ENCODE results near the gene HLF. TPM values are rescaled to one million over a fixed set of nuclear protein-coding genes. Genes with fewer than 3 reads are reported as not detected.

Gene HLF, protein sequence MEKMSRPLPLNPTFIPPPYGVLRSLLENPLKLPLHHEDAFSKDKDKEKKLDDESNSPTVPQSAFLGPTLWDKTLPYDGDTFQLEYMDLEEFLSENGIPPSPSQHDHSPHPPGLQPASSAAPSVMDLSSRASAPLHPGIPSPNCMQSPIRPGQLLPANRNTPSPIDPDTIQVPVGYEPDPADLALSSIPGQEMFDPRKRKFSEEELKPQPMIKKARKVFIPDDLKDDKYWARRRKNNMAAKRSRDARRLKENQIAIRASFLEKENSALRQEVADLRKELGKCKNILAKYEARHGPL
- polyA plus RNA-seq (2013, experiment 1 of 2), result not detected
- not detected for polyA plus RNA-seq (2013, experiment 2 of 2)

GRCh38 chr17:55264645-55265298 lies at the start of gene HLF:
HLF (plus strand) TSS chr17:55264960; CDS start chr17:55265485, 525 bp downstream.
- Histone ChIP-seq H3K27me3 (ENCODE audit: control insufficient read depth in 1 of 2, insufficient read depth in 1 of 2, low read length in 2 of 2) (peaks cover 57 to 70% of the 10 kb centered on the region in 2 experiments), H3K79me1 (replicated peaks; ENCODE audit: low read length, poor library complexity, severe bottlenecking) (no peaks in the 10 kb centered on the region), H3K4me2 (ENCODE audit: low read length, poor library complexity, severe bottlenecking) (peak within 1 kb of the TSS; percentile 84), H2AK5ac (ENCODE audit: low read length, severe bottlenecking) (no peak within 1 kb of the TSS), H3K4ac (ENCODE audit: low read depth in 1 of 2, low read length in 2 of 2) (no peak within 1 kb of the TSS), H3K4me3 (ENCODE audit: insufficient read depth in 1 of 2, low read depth in 1 of 2, low read length in 2 of 2) (peak within 1 kb of the TSS; percentile 52 to 69), H2BK5ac (ENCODE audit: low read depth, low read length, poor library complexity, severe bottlenecking) (no peak within 1 kb of the TSS), H3K18ac (ENCODE audit: low read depth in 1 of 2, low read length in 2 of 2) (no peak within 1 kb of the TSS), H3K14ac (ENCODE audit: low read length in 2 of 2) (peak within 1 kb of the TSS in 1 of 2 experiments; percentile 59), H3K23ac (ENCODE audit: low read length in 2 of 2) (peak within 1 kb of the TSS in 1 of 2 experiments; percentile 23), H3K36me3 (ENCODE audit: control insufficient read depth in 1 of 2, insufficient read depth in 2 of 2, low read depth in 1 of 2, low read length in 2 of 2) (no peaks in the 10 kb centered on the region), H3K9me3 (ENCODE audit: control insufficient read depth, low read length) (peaks cover 6% of the 10 kb centered on the region), H3K4me1 (ENCODE audit: control insufficient read depth, insufficient read depth, low read depth, low read length) (peaks cover 18% of the 10 kb centered on the region), H2BK15ac (ENCODE audit: low read depth, poor library complexity, severe bottlenecking) (peak within 1 kb of the TSS; percentile 45), H2BK12ac (ENCODE audit: low read length in 2 of 2) (no peak within 1 kb of the TSS), H3K27ac (ENCODE audit: low read length, poor library complexity, severe bottlenecking) (no peak within 1 kb of the TSS), H4K91ac (ENCODE audit: low read length) (no peak within 1 kb of the TSS), H3K9ac (ENCODE audit: low read length) (peak within 1 kb of the TSS; percentile 62), H4K8ac (ENCODE audit: low read length) (no peak within 1 kb of the TSS), H2AFZ (ENCODE audit: low read depth, low read length) (no peak within 1 kb of the TSS), H2BK120ac (ENCODE audit: low read depth, low read length) (no peak within 1 kb of the TSS)
- peak; percentile 37 for DNase-seq
- WGBS, result 1% methylated on average over 40 of the region's 64 CpGs

DNA sequence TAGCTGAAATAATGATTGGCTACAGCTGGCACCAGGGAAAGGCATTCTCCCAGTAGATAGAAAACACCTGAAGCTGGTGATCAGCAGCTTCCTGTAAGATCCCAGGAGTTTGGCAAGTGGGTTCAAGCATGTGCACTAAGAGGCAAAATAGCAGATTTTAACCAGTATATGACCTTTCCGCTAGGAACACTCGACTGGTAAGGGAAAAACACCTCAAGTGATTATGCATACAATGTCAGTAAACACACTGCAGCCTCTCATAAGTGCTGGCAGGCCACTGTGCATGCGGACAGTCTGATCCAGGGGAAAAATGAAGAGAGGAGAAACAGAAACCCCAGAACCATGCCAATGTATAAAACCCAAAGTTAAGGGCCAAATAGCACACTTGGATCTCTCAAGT lies 49.0 kb upstream of the HLF start:
- Histone ChIP-seq H3K23ac (ENCODE audit: low read length in 2 of 2) (no peak overlapping the region), H2BK120ac (ENCODE audit: low read depth, low read length) (no peak overlapping the region), H2AK5ac (ENCODE audit: low read length, severe bottlenecking) (no peak overlapping the region), H3K4ac (ENCODE audit: low read depth in 1 of 2, low read length in 2 of 2) (no peak overlapping the region), H3K4me3 (ENCODE audit: insufficient read depth in 1 of 2, low read depth in 1 of 2, low read length in 2 of 2) (no peak overlapping the region), H3K36me3 (ENCODE audit: control insufficient read depth in 1 of 2, insufficient read depth in 2 of 2, low read depth in 1 of 2, low read length in 2 of 2) (no peaks in the 10 kb centered on the region), H2BK15ac (ENCODE audit: low read depth, poor library complexity, severe bottlenecking) (no peak overlapping the region), H2BK12ac (ENCODE audit: low read length in 2 of 2) (no peak overlapping the region), H4K8ac (ENCODE audit: low read length) (no peak overlapping the region), H3K14ac (ENCODE audit: low read length in 2 of 2) (no peak overlapping the region), H2AFZ (ENCODE audit: low read depth, low read length) (no peak overlapping the region), H3K4me2 (ENCODE audit: low read length, poor library complexity, severe bottlenecking) (no peak overlapping the region), H3K18ac (ENCODE audit: low read depth in 1 of 2, low read length in 2 of 2) (no peak overlapping the region), H2BK5ac (ENCODE audit: low read depth, low read length, poor library complexity, severe bottlenecking) (no peak overlapping the region), H3K79me1 (replicated peaks; ENCODE audit: low read length, poor library complexity, severe bottlenecking) (no peaks in the 10 kb centered on the region), H3K27me3 (ENCODE audit: control insufficient read depth in 1 of 2, insufficient read depth in 1 of 2, low read length in 2 of 2) (no peaks in the 10 kb centered on the region), H3K27ac (ENCODE audit: low read length, poor library complexity, severe bottlenecking) (no peak overlapping the region), H3K9ac (ENCODE audit: low read length) (no peak overlapping the region), H3K4me1 (ENCODE audit: control insufficient read depth, insufficient read depth, low read depth, low read length) (peaks cover 4% of the 10 kb centered on the region), H4K91ac (ENCODE audit: low read length) (no peak overlapping the region), H3K9me3 (ENCODE audit: control insufficient read depth, low read length) (no peaks in the 10 kb centered on the region)
- 92% methylated on average over 3 of the region's 3 CpGs for WGBS
- DNase-seq, result no peak

DNA sequence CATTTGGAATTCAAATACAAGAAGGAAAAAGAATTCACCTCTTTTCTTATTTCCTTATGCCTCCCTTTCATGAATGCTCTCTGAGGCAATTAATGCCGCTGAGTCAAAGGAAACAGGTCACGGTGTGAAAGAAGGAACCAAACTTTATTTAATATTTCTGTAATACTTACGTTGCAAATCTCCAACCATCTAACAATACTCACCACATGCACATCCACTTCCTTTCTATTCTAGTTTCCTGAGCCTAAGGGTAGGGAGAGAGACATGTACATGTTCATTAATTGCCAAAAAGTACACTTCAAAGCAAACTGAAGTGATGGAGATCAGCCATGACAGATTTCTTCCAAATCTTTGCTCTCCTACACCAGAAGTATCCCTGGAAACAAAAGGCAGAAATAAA lies 47.9 kb upstream of the HLF start:
- WGBS, result 92% methylated on average over 3 of the region's 3 CpGs
- no peaks in the 10 kb centered on the region for H3K79me1 ChIP-seq (replicated peaks; ENCODE audit: low read length, poor library complexity, severe bottlenecking)
- H3K23ac ChIP-seq (ENCODE audit: low read length in 2 of 2), result no peak overlapping the region
- DNase-seq, result no peak
- no peak overlapping the region for H2BK12ac ChIP-seq (ENCODE audit: low read length in 2 of 2)
- H2BK5ac ChIP-seq (ENCODE audit: low read depth, low read length, poor library complexity, severe bottlenecking), result no peak overlapping the region
- H2BK15ac ChIP-seq (ENCODE audit: low read depth, poor library complexity, severe bottlenecking), result no peak overlapping the region
- no peak overlapping the region for H2BK120ac ChIP-seq (ENCODE audit: low read depth, low read length)
- H3K4ac ChIP-seq (ENCODE audit: low read depth in 1 of 2, low read length in 2 of 2), result no peak overlapping the region
- H3K27me3 ChIP-seq (ENCODE audit: control insufficient read depth in 1 of 2, insufficient read depth in 1 of 2, low read length in 2 of 2), result no peaks in the 10 kb centered on the region
- no peak overlapping the region for H3K9ac ChIP-seq (ENCODE audit: low read length)
- H3K4me1 ChIP-seq (ENCODE audit: control insufficient read depth, insufficient read depth, low read depth, low read length), result peaks cover 4% of the 10 kb centered on the region
- H3K14ac ChIP-seq (ENCODE audit: low read length in 2 of 2), result no peak overlapping the region
- no peak overlapping the region for H3K27ac ChIP-seq (ENCODE audit: low read length, poor library complexity, severe bottlenecking)
- no peak overlapping the region for H3K4me2 ChIP-seq (ENCODE audit: low read length, poor library complexity, severe bottlenecking)
- no peaks in the 10 kb centered on the region for H3K9me3 ChIP-seq (ENCODE audit: control insufficient read depth, low read length)
- H4K8ac ChIP-seq (ENCODE audit: low read length), result no peak overlapping the region
- no peak overlapping the region for H2AFZ ChIP-seq (ENCODE audit: low read depth, low read length)
- H2AK5ac ChIP-seq (ENCODE audit: low read length, severe bottlenecking), result no peak overlapping the region
- no peak overlapping the region for H3K18ac ChIP-seq (ENCODE audit: low read depth in 1 of 2, low read length in 2 of 2)
- H3K4me3 ChIP-seq (ENCODE audit: insufficient read depth in 1 of 2, low read depth in 1 of 2, low read length in 2 of 2), result no peak overlapping the region
- no peaks in the 10 kb centered on the region for H3K36me3 ChIP-seq (ENCODE audit: control insufficient read depth in 1 of 2, insufficient read depth in 2 of 2, low read depth in 1 of 2, low read length in 2 of 2)
- H4K91ac ChIP-seq (ENCODE audit: low read length), result no peak overlapping the region

DNA sequence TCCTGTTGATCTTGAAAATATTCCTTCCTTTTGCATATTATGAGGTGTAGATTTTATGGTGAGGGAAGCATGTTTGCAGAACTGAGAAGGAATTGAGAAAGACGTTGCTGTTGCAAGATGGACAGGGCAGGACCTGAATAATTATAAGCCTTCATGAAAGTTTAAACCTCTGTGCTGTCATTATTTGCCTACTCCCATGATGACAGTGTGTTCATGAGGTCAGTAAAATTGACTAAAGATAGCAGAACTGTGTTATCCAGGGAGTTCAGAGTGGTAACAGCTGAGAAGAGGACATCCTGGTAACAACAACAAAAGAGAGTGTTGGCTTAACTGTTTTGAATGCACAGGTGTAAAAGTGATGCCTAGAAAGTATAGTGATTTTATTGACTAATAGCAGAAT lies 45.3 kb upstream of the HLF start:
- 70% methylated on average over 1 of the region's 1 CpG for WGBS

More for the DNA sequence above, 45.3 kb upstream of the HLF start:
- Histone ChIP-seq H2AK5ac (ENCODE audit: low read length, severe bottlenecking) (no peak overlapping the region), H3K79me1 (replicated peaks; ENCODE audit: low read length, poor library complexity, severe bottlenecking) (no peaks in the 10 kb centered on the region), H3K9me3 (ENCODE audit: control insufficient read depth, low read length) (no peaks in the 10 kb centered on the region), H2BK15ac (ENCODE audit: low read depth, poor library complexity, severe bottlenecking) (no peak overlapping the region), H3K36me3 (ENCODE audit: control insufficient read depth in 1 of 2, insufficient read depth in 2 of 2, low read depth in 1 of 2, low read length in 2 of 2) (no peaks in the 10 kb centered on the region), H3K14ac (ENCODE audit: low read length in 2 of 2) (no peak overlapping the region), H3K9ac (ENCODE audit: low read length) (no peak overlapping the region), H3K27ac (ENCODE audit: low read length, poor library complexity, severe bottlenecking) (no peak overlapping the region), H2BK120ac (ENCODE audit: low read depth, low read length) (no peak overlapping the region), H3K27me3 (ENCODE audit: control insufficient read depth in 1 of 2, insufficient read depth in 1 of 2, low read length in 2 of 2) (peaks cover 0 to 3% of the 10 kb centered on the region in 2 experiments), H4K8ac (ENCODE audit: low read length) (no peak overlapping the region), H2AFZ (ENCODE audit: low read depth, low read length) (no peak overlapping the region), H3K4me3 (ENCODE audit: insufficient read depth in 1 of 2, low read depth in 1 of 2, low read length in 2 of 2) (no peak overlapping the region), H4K91ac (ENCODE audit: low read length) (no peak overlapping the region), H3K23ac (ENCODE audit: low read length in 2 of 2) (no peak overlapping the region), H3K18ac (ENCODE audit: low read depth in 1 of 2, low read length in 2 of 2) (no peak overlapping the region), H2BK5ac (ENCODE audit: low read depth, low read length, poor library complexity, severe bottlenecking) (no peak overlapping the region), H3K4me1 (ENCODE audit: control insufficient read depth, insufficient read depth, low read depth, low read length) (no peaks in the 10 kb centered on the region), H3K4me2 (ENCODE audit: low read length, poor library complexity, severe bottlenecking) (no peak overlapping the region), H2BK12ac (ENCODE audit: low read length in 2 of 2) (no peak overlapping the region), H3K4ac (ENCODE audit: low read depth in 1 of 2, low read length in 2 of 2) (no peak overlapping the region)
- DNase-seq, result no peak

Measured in mesenchymal stem cell (in vitro differentiated cells and primary cell).